Measurements from ENCODE around the gene SKIL.

Gene SKIL

DNA sequence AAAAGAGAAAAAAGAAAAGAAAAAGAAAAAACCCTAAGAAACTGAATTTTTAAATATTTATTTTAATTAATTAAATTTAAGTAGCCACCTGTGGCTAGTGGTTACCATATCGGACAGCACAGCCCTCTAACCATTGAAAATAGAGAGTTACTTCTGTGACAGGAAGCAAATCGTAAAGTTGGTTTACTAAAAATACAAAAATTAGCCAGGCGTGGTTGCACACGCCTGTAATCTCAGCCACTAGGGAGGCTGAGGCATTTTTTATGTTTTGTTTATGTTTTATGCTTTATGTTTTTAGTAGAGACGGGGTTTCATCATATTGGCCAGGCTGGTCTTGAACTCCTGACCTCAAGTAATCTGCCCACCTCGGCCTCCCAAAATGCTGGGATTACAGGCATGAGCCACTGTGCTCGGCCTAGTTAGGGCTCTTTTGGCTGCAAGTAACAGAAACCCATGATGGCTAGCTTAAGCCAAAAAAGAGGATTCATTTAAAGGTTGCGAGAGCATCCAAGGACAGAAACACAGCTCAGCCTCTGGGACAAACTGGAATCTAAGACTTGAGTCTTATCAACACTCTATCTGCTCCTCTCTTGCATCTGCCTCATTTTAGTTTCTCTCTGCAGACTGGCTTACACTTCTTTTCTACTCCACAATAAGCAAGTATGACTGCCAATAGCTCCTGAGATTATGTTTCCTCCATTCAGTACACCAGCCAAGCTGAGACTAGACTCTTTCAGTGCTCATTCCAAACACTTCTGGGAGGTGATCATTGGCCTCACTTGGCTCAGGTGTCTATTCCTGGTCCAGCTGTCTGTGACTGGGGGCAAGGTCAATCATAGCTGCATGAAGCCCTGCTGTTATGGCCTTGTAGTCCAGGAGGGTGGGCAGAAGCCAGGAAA lies 6.8 kb upstream of the SKIL start:
- DNase-seq: no peak

DNA sequence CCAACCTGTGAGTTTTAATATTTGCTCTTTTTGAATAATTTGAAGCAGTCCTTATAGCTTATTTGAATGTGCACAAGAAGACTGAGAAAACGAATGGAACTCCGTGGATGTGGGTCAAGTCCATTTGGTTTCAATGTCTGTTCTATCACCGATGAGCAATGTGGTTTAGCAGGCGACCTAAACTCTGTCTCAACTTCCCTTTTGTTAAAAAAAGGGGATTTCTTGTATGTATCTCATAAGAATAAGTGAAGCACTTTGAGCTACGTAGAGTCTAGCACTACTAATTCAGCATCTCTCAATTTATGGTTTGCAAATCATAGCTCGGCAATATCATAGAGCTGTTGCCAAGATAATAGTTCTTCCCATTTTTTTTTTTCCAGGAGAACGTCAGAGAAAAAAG lies 4.6 kb upstream of the SKIL start:
- no peak for DNase-seq

DNA sequence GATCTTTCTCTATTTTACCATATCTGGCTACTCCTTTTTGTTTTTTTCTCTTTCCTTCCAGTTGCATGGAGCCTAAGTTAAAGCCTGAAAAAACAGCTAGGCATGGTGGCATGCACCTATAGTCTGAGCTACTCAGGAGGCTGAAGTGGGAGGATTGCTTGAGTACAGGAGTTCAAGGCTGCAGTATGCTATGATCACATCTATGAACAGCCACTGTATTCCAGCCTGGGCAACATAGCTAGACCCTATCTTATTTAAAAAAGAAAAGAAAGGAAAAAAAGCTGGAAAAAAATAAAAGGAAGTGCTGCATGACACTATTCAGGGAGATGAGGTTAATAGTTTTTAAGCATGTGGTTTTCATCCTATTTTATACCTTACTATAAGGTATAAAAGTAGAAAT lies 4.0 kb upstream of the SKIL start:
- no peak for DNase-seq

GRCh38 chr3:170354760-170355159 lies 2.8 kb upstream of the SKIL start:
- no peak for DNase-seq

GRCh38 chr3:170355738-170356595 lies 1.5 kb upstream of the SKIL start:
- peak; percentile 1 for DNase-seq

DNA sequence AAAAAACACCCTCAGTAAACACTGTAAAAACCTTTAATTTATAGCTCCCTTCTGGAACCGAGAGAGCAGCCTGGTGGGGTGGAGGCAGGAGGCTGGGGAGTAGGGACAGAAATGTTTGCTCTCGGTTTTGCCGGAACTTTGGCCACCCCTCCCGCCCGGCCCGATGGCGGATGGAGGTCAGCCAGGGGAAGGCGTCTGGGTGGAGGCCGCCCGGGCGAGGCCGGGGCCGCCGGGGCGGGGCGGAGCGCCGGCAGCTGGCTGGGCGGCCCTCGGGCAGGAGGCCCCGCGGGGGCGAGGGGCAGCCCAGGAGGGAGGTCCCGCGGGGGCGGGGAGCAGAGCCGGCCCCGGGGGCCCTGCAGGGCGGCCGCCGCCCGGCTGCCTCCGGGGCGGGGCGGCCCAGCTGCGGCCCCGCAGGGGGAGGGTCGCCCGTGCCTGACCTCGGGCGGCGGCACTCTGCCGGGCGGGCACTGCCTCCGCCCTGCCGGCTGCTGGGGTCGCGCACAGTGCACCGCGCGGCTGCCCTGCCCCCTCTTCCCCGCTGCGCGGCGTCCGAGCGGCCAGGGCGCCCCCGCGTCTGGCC lies 829 bp upstream of the SKIL start:
- peak; percentile 45 for DNase-seq

GRCh38 chr3:170358042-170359010 lies 811 bp downstream of the SKIL start:
- DNase-seq: peak; percentile 83

- no peak for DNase-seq
Measured at GRCh38 chr3:170359178-170359704, 1.7 kb downstream of the SKIL start.

- no peak for DNase-seq
Measured at GRCh38 chr3:170360466-170360865, 3.0 kb downstream of the SKIL start.

DNA sequence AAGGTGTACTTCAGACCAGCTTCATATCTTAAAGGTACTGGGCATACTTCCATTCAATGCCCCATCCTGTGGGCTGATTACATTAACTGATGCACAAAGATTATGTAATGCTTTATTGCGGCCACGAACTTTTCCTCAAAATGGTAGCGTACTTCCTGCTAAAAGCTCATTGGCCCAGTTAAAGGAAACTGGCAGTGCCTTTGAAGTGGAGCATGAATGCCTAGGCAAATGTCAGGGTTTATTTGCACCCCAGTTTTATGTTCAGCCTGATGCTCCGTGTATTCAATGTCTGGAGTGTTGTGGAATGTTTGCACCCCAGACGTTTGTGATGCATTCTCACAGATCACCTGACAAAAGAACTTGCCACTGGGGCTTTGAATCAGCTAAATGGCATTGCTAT lies 3.4 kb downstream of the SKIL start:
- no peak for DNase-seq

GRCh38 chr3:170361711-170362110 lies 4.2 kb downstream of the SKIL start:
- no peak for DNase-seq

DNA sequence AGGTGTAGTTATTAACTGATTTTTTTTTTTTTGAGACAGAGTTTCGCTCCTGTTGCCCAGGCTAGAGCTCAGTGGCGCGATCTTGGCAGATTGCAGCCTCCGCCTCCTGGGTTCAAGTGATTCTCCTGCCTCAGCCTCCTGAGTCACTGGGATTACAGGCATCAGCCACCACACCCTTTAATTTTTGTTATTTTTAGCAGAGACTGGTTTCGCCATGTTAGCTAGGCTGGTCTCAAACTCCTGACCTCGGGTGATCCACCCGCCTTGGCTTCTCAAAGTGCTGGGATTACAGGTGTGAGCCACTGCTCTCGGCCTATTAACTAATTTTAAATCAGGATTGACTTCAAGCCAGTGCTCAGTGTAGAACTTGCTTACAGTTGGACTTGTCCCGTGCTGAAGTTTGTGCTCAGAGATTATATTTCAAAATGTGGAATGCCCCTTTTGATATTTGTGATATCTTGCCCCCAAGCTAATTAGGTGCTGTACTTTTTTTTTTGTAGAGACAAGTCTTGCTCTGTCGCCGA lies 6.0 kb downstream of the SKIL start:
- no peak for DNase-seq

DNA sequence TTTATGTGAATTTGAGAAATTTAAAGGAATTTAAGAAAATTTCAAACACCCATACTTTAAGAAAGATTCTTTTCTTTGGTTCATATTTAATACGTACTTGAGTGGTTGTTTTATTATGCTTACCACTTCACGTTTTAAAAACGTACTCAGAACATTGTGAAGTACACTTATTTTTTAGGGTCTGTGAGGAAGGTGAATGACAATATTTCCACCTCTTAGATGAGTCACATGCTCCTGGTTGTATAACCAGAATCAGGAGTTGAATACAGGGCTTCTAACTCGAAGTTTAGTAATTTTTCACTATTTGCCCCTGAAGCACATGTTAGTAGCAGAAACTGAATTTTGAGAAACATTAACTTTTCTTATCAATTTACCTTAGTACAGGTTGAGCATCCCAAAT lies 7.5 kb downstream of the SKIL start:
- DNase-seq: no peak

DNA sequence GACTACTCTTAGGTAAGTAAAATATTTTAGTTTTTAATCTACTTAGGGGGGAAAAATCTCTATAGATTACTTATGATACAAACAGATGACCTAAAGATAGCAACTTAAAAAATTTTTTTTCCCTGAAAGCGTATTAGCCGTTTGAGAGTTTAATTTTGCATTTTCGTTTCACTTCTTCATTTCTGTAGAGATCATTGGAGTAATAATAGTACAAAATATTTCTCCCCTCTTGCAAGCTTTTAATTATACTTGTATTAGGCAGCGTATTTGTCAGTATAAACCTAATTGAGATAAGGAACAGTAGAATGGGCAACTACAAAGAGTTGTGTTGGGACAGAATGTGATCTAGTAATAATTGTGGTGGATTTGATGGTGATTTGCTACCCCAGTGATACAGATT lies 10.3 kb downstream of the SKIL start:
- DNase-seq: no peak

DNA sequence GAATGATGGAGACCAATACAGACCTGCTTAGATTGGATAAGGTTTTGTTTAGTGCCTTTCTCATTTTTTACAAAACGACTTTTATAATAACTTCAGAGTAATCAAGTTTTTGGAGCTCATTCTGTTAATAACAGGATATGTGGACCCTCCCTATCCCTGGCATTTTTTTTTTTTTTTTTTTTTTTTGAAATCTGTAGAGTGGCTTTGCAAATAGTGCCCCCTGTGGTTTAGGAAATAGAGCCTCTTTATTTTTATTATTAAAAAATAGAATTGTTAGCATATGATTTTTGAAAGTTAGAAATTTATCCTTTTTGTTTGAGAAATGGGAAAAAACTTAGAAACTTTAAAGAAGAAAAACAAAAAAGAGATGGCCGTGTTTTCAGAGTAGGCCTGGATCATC lies 11.4 kb downstream of the SKIL start:
- DNase-seq: no peak

DNA sequence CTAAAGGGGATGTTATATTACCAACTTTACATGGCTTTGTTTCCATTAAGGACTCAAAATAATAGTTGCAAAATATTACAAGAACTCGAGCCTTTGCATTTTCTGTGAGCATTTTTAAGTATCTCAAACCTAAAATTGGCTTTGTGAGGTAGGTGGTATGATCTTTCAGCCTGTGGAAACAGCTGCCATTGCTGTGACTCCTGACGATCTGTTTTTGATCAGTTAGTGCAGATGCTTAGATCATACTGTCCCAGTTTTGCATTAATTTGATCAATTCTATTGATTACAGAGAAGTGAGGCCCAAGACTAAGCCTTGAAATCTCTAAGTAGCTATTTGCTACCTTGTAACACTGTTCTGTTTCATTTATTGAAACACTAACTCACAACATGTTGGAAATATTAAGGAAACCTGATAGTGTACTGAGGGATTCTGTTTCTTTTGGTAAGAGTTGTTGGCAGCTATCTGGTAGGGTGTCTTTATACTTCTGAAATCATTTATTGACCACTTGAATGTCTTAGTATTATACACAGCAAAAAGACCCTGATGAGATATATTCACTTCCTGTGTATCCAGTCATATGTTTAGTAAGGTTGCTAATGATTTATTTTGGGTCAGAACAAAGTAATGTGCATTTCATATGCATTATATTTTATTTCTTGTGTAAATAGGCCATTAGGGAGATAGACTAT lies 14.8 kb downstream of the SKIL start:
- no peak for DNase-seq

DNA sequence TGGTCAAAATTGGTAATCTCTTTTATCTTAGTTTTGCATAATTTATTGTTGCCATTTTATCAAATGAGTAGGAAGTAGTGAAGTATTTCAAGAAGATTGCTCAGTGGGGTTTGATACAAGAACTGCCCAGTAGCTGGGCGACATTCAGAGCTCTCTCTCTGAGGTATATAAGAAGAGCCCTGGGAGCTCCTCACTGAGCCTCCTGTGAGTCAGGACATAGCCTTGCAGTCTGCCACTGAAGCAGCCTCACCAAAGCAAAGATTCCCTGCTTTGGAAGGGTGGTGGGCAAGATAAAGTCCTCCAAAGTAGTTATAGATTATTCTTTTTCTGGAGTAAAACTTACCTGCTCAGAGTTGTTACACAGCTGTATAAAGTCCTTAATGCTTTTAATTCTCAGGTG lies 26.1 kb downstream of the SKIL start:
- no peak for DNase-seq

- DNase-seq: no peak
Measured at GRCh38 chr3:170386468-170386867, 29.0 kb downstream of the SKIL start.

- no peak for DNase-seq
Measured at GRCh38 chr3:170387950-170388349, 30.4 kb downstream of the SKIL start.

DNA sequence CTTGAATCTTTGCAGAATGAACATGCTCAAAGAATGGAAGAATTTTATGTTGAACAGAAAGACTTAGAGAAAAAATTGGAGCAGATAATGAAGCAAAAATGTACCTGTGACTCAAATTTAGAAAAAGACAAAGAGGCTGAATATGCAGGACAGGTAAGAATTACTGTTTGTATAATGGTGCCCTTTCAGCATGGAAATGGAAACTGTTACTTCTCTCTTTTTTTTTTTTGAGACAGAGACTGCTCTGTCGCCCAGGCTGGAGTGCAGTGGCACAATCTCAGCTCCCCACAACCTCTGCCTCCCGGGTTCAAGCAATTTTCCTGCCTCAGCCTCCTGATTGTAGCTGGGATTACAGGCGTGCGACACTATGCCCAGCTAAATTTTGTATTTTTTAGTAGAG lies 33.6 kb downstream of the SKIL start:
- no peak for DNase-seq

- no peak for DNase-seq
Measured at GRCh38 chr3:170397685-170398084, 40.2 kb downstream of the SKIL start.
